GM18505 (cell line): ENCODE data around the gene BTBD16.

Experiments
- ATAC-seq: cut with Tn5 transposase; IDR thresholded peaks from one replicate; pipeline ENCODE4 v1.9.1; 2021; ENCODE audit not compliant: unreplicated experiment
- POLR2A ChIP-seq: IDR thresholded peaks from 4 replicates; pipeline ENCODE4 v1.6.1; 2011; ENCODE audit warnings: borderline replicate concordance; ENCODE audit not compliant: insufficient read depth, insufficient read length; ENCODE audit errors: extremely low read depth

Gene BTBD16

GRCh38 chr10:122354383-122354782 is 83.3 kb downstream of the BTBD16 start:
- no peak for TF ChIP-seq POLR2A
- ATAC-seq, result no peak

GRCh38 chr10:122357685-122358084 is 86.6 kb downstream of the BTBD16 start:
- no peak for ATAC-seq
- TF ChIP-seq POLR2A, result no peak

- no peak for ATAC-seq
- TF ChIP-seq POLR2A, result no peak
These were observed 88.5 kb downstream of the BTBD16 start for GRCh38 chr10:122359621-122360020.

- ATAC-seq, result no peak
- no peak for TF ChIP-seq POLR2A
These were observed 90.0 kb downstream of the BTBD16 start for GRCh38 chr10:122361046-122361445.

GRCh38 chr10:122362031-122362592 is 91.0 kb downstream of the BTBD16 start:
- no peak for TF ChIP-seq POLR2A
- ATAC-seq, result no peak

- ATAC-seq, result no peak
- no peak for TF ChIP-seq POLR2A
These were observed 91.5 kb downstream of the BTBD16 start for GRCh38 chr10:122362621-122363020.

- ATAC-seq, result no peak
- no peak for TF ChIP-seq POLR2A
These were observed 92.2 kb downstream of the BTBD16 start for GRCh38 chr10:122363311-122363710.

GRCh38 chr10:122363722-122364463 is 92.8 kb downstream of the BTBD16 start:
- no peak for TF ChIP-seq POLR2A
- ATAC-seq, result no peak

GRCh38 chr10:122368502-122369254 is 97.6 kb downstream of the BTBD16 start:
- no peak for TF ChIP-seq POLR2A
- no peak for ATAC-seq

GRCh38 chr10:122373108-122373507 is 102.0 kb downstream of the BTBD16 start:
- no peak for ATAC-seq

GRCh38 chr10:122373721-122374120 is 102.6 kb downstream of the BTBD16 start:
- no peak for TF ChIP-seq POLR2A
- no peak for ATAC-seq

More at GRCh38 chr10:122373108-122373507, 102.0 kb downstream of the BTBD16 start:
- no peak for TF ChIP-seq POLR2A

- TF ChIP-seq POLR2A, result no peak
- peak; percentile 92 for ATAC-seq
These were observed 103.3 kb downstream of the BTBD16 start, which contains the start of gene PLEKHA1 for GRCh38 chr10:122374237-122374858. TSS of gene PLEKHA1 (plus strand) at chr10:122374708. CDS start at chr10:122393201, 18,493 bp downstream.
